Stimulated activated CD8-positive, alpha-beta memory T cell treated with anti-CD3 and anti-CD28 coated beads, Interleukin-7, amount 100 ng/mL, for 24 hours (primary cell): ENCODE data around the gene OR13J1.

Experiments used
- DNase-seq: peaks from one replicate; pipeline ENCODE4 v3.0.0-alpha.2; 2020; ENCODE audit warnings: low read depth

The OR13J1 gene

DNA sequence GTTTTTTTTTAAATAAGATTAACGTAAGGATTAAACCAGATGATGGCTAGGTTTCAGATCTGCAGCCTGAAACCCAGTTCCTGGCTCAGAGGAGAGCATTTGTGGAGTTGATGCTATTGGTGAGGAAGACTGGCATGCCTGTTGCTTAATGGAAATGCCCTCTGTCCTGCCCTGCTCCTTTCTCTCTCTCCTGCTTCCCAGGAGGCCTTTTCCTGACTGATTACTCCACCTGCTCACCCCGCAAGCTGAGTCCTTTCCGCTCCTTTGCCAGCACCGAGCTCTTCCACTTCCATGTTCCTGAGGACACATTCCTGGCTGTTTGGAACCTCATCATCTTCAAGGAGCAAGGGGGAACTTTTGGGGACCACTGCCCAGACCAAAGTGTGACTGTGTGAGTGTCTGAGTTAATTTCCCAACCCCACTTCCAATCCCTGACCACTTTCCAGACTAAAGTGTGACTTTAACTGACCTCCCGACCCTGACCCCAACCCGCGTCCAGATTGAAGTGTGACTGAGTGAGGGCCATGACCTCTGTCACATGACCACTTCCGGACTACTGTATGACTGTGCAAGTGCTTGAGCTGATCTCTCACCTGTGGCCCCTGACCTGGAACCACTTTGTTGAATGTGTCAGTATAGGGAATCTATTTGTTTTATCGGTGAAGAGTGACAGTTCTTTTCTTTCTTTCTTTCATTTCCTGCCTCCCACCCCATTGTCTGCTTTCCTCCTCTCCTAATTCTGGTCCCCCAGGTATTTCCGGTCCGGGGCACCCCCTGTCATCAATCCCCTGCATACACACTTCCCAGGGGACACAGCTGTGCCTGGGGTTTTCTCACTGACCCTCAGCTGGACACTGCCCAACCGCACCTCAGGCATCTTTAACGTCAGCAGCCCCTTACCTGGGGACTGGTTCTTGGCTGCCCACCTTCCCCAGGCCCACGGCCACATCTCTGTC, 35.7 kb downstream of the OR13J1 start:
- no peak for DNase-seq

DNA sequence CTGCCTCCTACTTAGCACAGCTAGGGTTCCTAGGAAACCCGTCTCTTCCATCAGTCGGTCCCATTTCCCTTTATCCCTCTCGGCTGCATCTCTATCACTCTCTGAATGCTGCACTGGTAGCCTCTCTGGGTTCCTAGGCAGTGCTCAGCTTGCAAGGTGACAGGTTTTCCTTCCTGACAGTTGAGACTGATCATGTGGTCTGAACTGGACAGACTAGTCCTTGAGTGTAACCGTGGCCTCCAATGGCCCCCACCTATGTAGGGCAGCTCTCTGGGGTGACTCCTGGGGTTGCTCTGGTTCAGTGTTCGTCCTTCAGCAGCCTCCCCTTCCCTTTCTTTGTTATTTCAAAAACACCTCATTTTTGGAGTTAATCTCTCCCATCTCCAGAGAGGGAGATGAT, 37.4 kb downstream of the OR13J1 start:
- DNase-seq: no peak

DNA sequence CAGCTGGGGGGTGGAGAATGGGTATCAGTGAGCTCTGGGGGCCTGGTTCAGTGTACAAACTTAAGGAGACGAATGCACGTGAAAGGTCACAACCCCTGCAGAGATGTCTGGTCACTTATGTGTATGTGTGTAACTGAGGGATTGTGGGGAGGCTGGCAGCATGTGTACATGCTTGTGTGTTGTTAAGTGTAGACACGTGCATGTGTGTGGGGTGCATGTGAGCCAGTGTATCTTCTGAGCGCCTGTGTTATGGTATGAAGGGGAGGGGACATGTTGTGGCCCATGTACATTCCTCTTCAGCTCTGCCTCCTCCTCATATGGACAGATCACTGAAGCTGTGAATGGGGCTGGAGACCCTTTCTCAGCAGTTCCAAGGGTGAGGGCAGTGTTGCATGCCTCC, 39.2 kb downstream of the OR13J1 start:
- no peak for DNase-seq

DNA sequence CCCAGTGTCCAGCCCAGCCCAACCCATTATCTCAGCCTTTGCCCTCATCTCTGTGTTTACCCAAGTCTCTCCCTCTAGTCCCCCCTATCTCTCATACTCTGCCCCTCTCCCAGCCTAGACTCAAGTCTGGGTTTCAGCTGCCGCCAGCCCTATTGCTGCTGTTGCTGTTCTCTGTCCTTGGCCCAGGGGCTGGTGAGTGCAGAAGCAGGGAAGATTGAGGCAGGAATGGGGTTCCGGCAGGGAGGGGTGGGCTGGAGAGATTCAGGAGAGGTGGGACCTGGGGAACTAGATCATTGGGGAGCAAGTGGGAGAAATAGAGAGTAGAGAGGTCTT, 40.5 kb downstream of the OR13J1 start:
- no peak for DNase-seq

DNA sequence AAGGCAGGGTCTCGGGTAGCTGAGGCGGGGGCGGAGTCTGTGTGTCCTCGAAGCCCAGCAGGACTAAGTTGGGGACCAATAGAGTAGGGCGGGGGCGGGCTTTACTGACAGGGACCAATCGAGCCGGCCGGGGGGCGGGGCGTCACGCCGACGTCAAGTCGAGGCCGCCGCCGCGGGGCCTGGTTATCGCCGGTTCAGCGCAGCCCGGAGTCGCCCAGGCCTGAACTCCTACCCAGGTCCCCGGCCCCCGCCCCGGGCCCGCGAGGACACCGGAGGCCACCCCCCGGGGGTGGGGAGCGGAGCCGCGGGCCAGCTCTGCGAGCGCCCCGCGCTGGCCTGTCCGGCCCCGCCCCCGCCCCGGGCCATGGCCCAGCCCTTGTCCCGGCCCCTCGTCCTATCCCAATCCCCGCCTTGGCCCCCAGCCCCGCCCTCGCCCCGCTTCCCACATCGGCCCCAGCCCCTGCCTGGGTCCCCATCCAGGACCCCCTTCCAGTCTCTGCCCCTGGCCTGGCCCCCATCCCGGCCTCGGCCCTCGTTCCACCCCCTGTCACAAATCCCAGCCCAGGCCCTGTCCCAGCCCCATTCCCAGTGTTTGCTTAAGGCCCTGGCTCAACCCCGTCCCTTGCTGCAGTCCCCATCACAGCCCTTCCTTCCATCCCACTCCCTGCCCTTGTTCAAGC, 41.0 kb downstream of the OR13J1 start, which contains the start of gene TMEM8B:
Gene TMEM8B (plus strand): TSS at position 145 of the 680 bp plus-strand sequence. CDS start 220 bp downstream, at position 365.
- DNase-seq: peak; percentile 92

DNA sequence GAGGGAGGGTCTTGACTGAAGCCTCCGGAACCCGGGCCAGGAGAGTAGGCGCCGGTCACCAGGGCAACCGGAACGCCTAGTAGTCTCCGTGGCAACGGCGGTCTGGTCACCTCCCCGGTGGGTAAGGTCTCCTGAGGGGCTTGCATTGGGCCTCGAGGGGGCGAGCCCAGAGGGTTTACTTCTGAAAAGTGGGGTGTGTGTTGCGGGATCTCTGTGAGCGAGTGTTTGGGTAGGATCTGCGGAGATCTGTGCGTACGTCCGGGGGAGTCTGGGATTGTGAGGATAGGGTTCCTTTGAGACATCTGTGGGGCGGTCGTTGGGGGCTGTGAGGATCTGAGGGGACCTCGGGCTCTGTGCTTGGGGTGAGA, 41.5 kb downstream of the OR13J1 start, which contains the start of gene FAM221B:
Gene FAM221B (minus strand): TSS at position 17 of the 368 bp plus-strand sequence. CDS start 2,571 bp downstream, outside the sequence.
- no peak for DNase-seq

DNA sequence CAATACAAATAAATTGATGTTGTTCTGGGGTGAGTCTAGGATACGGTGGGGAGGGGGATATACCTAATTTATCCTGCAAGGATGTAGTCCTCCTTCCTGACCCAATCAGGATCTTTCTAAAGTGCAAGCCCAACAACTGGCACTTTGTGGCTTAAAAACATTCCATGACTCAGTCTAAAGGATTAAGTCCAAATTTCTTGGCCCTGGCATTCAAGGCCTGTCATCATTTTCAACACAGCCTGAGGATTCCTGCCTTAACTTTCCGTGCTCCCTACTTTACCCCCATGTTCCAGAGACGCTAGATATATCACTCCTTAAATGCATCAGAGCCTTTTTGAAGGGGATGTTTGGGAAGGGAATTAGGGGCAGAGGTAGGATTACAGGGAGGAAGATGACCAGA, 42.7 kb downstream of the OR13J1 start:
- DNase-seq: no peak

DNA sequence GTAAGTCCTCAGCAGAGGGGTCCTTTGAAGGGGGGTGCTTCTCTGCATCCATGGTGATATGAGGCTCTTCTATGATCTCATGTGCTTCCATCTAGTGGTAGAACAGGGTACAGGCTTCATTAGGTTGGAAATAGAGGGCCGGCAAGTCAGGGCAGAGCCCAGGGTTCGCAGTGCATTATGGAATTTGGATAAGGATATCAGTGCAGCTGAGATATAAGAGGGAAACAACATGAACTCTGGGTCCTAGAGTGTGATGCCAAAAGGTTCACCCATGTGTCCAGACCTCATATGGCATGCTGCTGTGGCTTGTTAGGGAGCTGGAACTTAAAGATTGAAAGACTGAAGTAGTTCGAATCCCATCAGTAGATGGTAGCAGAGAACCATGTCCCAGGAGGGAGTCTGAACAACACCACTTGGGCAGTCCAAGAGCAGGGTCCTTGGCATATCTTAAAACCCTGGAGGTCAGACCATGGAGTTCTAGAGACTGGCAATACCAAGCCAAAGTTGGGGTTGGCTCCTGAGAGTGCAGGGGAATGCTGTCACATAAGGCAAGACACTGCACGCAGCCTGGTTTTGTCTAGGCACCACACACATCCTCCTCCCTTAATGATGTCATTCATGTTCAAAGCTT, 44.0 kb downstream of the OR13J1 start:
- no peak for DNase-seq

DNA sequence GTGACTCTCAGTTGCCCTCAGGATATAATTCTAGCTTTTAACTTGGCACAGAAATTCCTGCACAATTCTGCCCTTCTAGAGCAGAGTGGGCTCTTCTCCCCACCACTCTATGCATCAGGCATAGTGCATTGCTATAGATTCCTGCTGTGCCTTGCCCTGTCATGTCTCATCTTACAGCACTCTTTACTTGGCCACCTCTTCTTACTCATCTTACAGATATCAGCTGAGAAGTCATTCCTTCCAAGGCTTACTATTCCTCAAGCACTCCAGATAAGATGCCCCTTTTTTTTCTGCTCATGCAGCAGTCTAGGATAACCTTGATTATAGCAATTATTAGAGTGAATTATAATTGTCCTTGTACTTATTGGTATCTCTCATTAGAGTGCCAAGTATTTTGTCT, 47.3 kb downstream of the OR13J1 start:
- DNase-seq: no peak

DNA sequence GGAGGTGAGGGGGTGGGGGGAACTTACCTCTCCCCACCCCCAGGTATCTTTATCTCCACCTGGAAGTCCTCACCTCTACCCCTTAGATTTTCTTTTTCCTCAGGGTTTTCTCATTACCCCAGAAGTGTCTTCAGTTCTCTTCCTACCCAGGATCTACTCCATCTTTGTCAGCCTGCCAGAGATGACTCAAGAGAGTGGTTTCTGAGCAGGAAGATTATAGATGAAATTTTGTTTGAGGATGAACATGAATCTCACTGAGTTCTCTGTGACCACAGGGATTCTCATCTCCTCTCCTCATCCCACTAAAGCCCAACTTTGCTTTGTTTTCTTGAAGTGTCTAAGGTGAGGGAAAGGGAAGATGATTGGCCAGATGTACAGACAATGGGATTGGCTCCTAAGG, 50.1 kb downstream of the OR13J1 start:
- DNase-seq: no peak
